Measurements from ENCODE around the gene DLGAP1. TPM values are rescaled to one million over a fixed set of nuclear protein-coding genes. Genes with fewer than 3 reads are reported as not detected.

Gene DLGAP1
- total RNA-seq, 4 donors from 2014 or later, result 0.22 to 1.5 (median 0.56) TPM

DNA sequence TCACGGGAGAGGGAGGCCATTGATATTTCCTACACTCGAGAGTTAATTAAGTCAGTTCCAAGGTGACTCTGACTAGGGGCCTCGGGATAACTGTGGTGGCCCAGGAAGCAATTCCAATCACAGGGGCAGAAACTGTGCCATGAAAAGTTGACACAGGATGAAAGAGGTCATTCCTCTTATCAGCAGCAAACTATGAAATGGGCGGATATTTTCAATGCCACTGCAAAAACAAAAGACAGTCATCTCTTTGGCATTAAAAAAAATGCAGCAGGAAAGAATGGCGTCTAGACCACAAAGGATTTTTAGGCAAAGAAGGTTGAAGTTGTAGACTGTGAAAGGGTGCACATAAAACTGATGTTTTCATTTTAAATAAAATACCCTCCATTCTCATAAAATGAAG is 955.1 kb downstream of the DLGAP1 start:
- no peak overlapping the region for H3K4me3 ChIP-seq
- no peaks in the 10 kb centered on the region for H3K9me3 ChIP-seq
- ATAC-seq, result no peak
- no peak for TF ChIP-seq POLR2AphosphoS5 (IDR thresholded peaks at IDR 0.05)
- TF ChIP-seq, protein P1, sequence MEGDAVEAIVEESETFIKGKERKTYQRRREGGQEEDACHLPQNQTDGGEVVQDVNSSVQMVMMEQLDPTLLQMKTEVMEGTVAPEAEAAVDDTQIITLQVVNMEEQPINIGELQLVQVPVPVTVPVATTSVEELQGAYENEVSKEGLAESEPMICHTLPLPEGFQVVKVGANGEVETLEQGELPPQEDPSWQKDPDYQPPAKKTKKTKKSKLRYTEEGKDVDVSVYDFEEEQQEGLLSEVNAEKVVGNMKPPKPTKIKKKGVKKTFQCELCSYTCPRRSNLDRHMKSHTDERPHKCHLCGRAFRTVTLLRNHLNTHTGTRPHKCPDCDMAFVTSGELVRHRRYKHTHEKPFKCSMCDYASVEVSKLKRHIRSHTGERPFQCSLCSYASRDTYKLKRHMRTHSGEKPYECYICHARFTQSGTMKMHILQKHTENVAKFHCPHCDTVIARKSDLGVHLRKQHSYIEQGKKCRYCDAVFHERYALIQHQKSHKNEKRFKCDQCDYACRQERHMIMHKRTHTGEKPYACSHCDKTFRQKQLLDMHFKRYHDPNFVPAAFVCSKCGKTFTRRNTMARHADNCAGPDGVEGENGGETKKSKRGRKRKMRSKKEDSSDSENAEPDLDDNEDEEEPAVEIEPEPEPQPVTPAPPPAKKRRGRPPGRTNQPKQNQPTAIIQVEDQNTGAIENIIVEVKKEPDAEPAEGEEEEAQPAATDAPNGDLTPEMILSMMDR (IDR thresholded peaks at IDR 0.05), result no peak
- TF ChIP-seq POLR2A (IDR thresholded peaks at IDR 0.05), result no peak
- no peak for TF ChIP-seq EP300 (IDR thresholded peaks at IDR 0.05)
- no peaks in the 10 kb centered on the region for H3K36me3 ChIP-seq
- H3K4me1 ChIP-seq, result peaks cover 0 to 15% (median 3%) of the 10 kb centered on the region in 3 donors
- peaks cover 34% of the 10 kb centered on the region for H3K27me3 ChIP-seq
- no peak overlapping the region for H3K27ac ChIP-seq
- WGBS, 2 donors (ENCODE audit: low coverage in 1 of 2), result 43 to 59% methylated on average over 5 of the region's 5 CpGs

DNA sequence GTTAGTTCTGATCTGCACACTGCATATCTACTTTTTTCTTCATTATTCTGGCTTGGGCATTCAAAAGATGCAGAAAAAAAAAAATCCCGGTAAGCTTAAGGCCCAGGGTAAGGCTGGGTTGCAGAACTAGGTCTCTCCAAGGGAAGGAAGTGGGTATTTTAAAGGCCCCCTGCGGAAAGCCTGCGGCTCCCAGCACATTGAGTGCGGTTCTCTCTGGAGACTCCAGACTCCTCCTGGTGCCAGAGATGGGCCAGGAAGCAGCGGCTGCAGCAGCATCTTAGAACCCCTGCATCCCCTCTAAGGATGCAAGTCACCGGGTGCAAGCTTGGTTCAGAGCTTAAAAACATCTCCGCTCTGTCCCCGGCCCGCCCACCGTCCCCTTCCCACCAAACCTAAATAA is 955.6 kb downstream of the DLGAP1 start:
- ATAC-seq, result no peak
- WGBS, 2 donors (ENCODE audit: low coverage in 1 of 2), result 2 to 7% methylated on average over 6 of the region's 10 CpGs
- no peak for TF ChIP-seq EP300 (IDR thresholded peaks at IDR 0.05)
- TF ChIP-seq, protein P1 (IDR thresholded peaks at IDR 0.05), result no peak
- TF ChIP-seq POLR2A (IDR thresholded peaks at IDR 0.05), result no peak
- TF ChIP-seq POLR2AphosphoS5 (IDR thresholded peaks at IDR 0.05), result no peak
- Histone ChIP-seq H3K4me3 (peak overlapping the region in 1 of 2 donors; percentile 53), H3K27me3 (peaks cover 34% of the 10 kb centered on the region), H3K36me3 (no peaks in the 10 kb centered on the region), H3K4me1 (peaks cover 0 to 15% (median 3%) of the 10 kb centered on the region in 3 donors), H3K9me3 (no peaks in the 10 kb centered on the region), H3K27ac (no peak overlapping the region)

DNA sequence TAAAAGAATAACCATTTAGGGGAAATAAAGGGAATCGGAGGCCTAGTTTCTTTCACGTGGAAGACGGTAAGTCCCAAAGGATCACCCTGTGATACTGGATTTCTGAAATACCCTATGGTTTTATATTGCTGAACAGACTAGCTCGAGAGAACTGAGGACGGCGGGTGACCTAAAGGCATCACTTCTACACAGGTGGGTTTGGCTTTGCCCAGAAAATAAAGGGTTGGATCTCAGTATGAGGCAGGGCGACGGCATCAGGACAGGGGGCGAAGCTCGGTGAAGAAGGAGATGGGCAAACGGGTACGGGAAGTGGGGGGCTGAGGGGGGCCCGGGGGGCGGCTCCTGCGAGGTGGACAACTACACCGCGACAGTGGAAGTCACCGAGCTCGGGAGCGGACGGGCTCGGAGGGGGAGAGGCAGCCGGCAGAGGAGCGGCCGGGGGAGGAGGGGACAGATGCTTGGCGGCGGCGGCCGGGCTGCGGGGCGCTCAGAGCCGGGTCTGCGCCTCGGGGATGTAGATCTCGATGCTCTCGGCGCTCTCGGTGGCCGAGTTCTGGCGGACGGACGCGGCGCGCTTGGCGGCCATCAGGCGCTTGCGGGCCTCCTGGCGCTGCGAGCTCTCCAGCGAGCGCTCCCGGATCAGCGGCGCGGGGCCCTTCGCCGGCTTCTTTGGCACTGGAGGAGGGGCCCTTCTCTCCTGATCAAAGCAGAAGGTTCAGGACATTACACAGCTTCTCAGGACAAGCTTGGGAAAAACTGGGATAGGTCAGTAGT is 956.2 kb downstream of the DLGAP1 start:
- TF ChIP-seq, protein P1 (IDR thresholded peaks at IDR 0.05), result no peak
- TF ChIP-seq POLR2AphosphoS5 (IDR thresholded peaks at IDR 0.05) (no peak), EP300 (IDR thresholded peaks at IDR 0.05) (no peak), POLR2A (IDR thresholded peaks at IDR 0.05) (no peak)
- Histone ChIP-seq H3K36me3 (no peaks in the 10 kb centered on the region), H3K27ac (peak overlapping the region in 1 of 4 donors; percentile 41), H3K4me3 (peak overlapping the region; percentile 27 to 53), H3K9me3 (no peaks in the 10 kb centered on the region), H3K27me3 (peaks cover 34% of the 10 kb centered on the region), H3K4me1 (peaks cover 0 to 15% (median 3%) of the 10 kb centered on the region in 3 donors)
- peak; percentile 61 for ATAC-seq
- WGBS, 2 donors (ENCODE audit: low coverage in 1 of 2), result 38% methylated on average over 18 of the region's 58 CpGs; no CpG with 5 or more reads in 1 of the 2 donors

DNA sequence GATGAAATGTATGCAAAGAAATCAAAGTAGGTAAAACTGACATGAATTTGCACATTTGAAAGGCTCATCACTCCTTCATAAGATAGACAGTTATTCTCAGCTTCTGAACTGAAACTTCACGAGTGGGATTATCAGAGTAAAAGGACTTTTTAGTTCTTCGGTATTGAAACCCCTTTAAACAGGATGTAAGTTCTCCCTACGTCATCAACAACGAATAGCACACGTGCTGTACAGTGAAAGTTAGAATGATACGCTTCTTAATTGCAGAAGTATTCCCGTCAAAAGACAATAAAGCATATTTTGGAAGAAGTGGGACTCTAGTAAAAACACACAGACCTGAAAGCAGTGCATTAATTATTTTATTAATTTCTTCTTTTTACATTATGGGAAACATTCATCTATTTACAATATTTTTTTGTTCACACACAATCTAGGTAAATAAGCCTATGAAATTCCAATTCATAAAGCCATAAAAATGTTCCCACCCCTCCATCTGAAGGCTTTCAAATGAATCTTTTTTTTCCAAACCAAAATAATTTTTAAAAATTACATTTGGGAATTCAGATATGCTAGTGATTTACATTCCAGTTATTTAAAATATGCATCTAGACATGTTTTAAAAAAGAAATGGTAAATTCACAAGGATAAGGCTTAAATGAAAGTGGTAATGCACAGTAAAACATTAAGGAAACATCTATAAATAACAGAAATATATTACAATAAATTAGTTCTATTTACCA is 959.2 kb downstream of the DLGAP1 start:
- H3K9me3 ChIP-seq, result no peaks in the 10 kb centered on the region
- H3K4me1 ChIP-seq, result peaks cover 0 to 15% (median 3%) of the 10 kb centered on the region in 3 donors
- no peak for TF ChIP-seq POLR2AphosphoS5 (IDR thresholded peaks at IDR 0.05)
- no peak for TF ChIP-seq EP300 (IDR thresholded peaks at IDR 0.05)
- TF ChIP-seq, protein P1 (IDR thresholded peaks at IDR 0.05), result no peak
- no peak for TF ChIP-seq POLR2A (IDR thresholded peaks at IDR 0.05)
- no peak overlapping the region for H3K4me3 ChIP-seq
- WGBS, 2 donors (ENCODE audit: low coverage in 1 of 2), result 82 to 93% methylated on average over 7 of the region's 7 CpGs
- ATAC-seq, result no peak
- H3K36me3 ChIP-seq, result no peaks in the 10 kb centered on the region
- no peak overlapping the region for H3K27ac ChIP-seq
- H3K27me3 ChIP-seq, result peaks cover 21% of the 10 kb centered on the region

Data from gastroesophageal sphincter (tissue), 4 donors.